ENCODE measurements around the gene CCDC68. TPM values are rescaled to one million over a fixed set of nuclear protein-coding genes. Genes with fewer than 3 reads are reported as not detected.
A peak's percentile ranks its signal among the peaks of the same experiment; 100 is the strongest.

Gene CCDC68
- total and polyA plus RNA-seq, 2 of the 13 experiments (the other 11 are each of a cell fraction or from before 2014, with no cell fraction given): 4.6 to 13.3 TPM

DNA sequence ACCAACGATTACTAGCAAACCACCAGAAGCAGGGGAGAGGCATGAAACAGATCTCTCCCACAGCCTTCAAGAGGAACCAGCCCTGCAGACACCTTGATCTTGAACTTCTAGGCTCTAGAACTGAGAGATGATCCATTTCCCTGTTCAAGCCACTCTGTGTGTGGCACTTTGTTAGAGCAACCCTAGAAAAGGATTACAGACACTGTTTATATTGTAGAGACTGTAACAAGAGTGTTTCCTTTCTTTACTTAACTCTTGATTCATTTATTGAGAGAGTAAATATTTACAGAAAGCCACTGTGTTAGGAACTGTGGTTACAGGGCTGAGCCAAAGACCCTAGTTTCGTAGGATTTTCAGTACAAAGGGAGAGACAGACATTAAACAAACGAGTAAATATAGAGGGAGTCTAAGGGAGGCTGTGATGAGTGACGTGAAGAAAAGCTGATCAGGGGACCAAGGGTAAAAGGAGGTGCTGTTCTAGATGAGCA lies 10.9 kb downstream of the CCDC68 start:
- in situ Hi-C loops (cut with HindIII; ENCODE audit: extremely low pct_ligation_motif_present, low pct_unique_long_range_greater_than_20kb): no loop called here
- Histone ChIP-seq H3K4me1 (ENCODE audit: insufficient read depth, low read length) (peaks cover 60% of the 10 kb centered on the region), H3K9me3 (ENCODE audit: low read length) (no peaks in the 10 kb centered on the region), H3K4me3 (replicated peaks in 1 of 3; ENCODE audit: insufficient read depth in 1 of 3, low read depth in 2 of 3, low read length in 3 of 3) (peak overlapping the region in 1 of 3 experiments; percentile 23; a peak in 1 of 6 replicates), H2AFZ (ENCODE audit: low read length) (no peak overlapping the region), H3K27me3 (ENCODE audit: control insufficient read depth in 1 of 2, insufficient read depth in 2 of 2, low read length in 2 of 2) (no peaks in the 10 kb centered on the region), H4K20me1 (ENCODE audit: insufficient read depth, low read length) (no peaks in the 10 kb centered on the region), H3K4me2 (ENCODE audit: low read depth, low read length) (peak overlapping the region; percentile 74), H3K79me2 (ENCODE audit: insufficient read depth, low read length) (peaks cover 2% of the 10 kb centered on the region), H3K36me3 (replicated peaks in 1 of 2; ENCODE audit: control insufficient read depth in 1 of 2, insufficient read depth in 2 of 2, low read length in 2 of 2) (no peaks in the 10 kb centered on the region), H3K9ac (ENCODE audit: insufficient read depth, low read depth, low read length) (peak overlapping the region; percentile 40), H3K27ac (ENCODE audit: extremely low read length, insufficient read depth, low read length) (peak overlapping the region; percentile 62)
- POLR2A ChIA-PET: no interaction called here
- intact Hi-C loops (cut with micrococcal nuclease; ENCODE audit: unreplicated experiment): loop anchor here (1.0 to 10.0 kb wide), 2 partner anchors 11 to 184 kb away; partner anchors contain the start of gene CCDC68
- 12% methylated on average over 4 of the region's 4 CpGs for WGBS (ENCODE audit: low lambda C conversion rate)
- CTCF ChIA-PET (ENCODE audit: low intra/inter-chr PET ratio, low total read pairs): no interaction called here
- no TSS peak for BruUV-seq (replicated peaks)
- ATAC-seq (peak; percentile 90), FAIRE-seq (peak; percentile 12), DNase-seq (ENCODE audit: low spot score) (peak; percentile 88)
- TF ChIP-seq FOXJ3 (CRISPR knock-in tag; IDR thresholded peaks at IDR 0.05; ENCODE audit: borderline replicate concordance) (peak; percentile 96), NFATC3 (CRISPR knock-in tag; IDR thresholded peaks at IDR 0.05) (no peak), FOXK1 (CRISPR knock-in tag; IDR thresholded peaks at IDR 0.05; ENCODE audit: borderline replicate concordance, low read depth) (peak; percentile 87), SOX5 (CRISPR knock-in tag; IDR thresholded peaks at IDR 0.05; ENCODE audit: borderline replicate concordance) (peak; percentile 93), ERF (CRISPR knock-in tag; IDR thresholded peaks at IDR 0.05) (peak; percentile 59; the same call in 1 of the 2 replicates), KLF13 (CRISPR knock-in tag; IDR thresholded peaks at IDR 0.05) (no peak), ZSCAN22 (CRISPR knock-in tag; IDR thresholded peaks at IDR 0.05) (peak; percentile 57; the same call in 1 of the 2 replicates), EP300 (IDR thresholded peaks at IDR 0.05; ENCODE audit: low read depth in 2 of 2, low read length in 2 of 2) (peak in 1 of 2 experiments; percentile 86; a peak in 2 of 4 replicates), EP300 (CRISPR knock-in tag; IDR thresholded peaks at IDR 0.05; ENCODE audit: borderline replicate concordance) (no peak; the same call in 1 of the 2 replicates), NR2F6 (IDR thresholded peaks at IDR 0.05) (peak; percentile 75), NR2F6 (CRISPR knock-in tag; IDR thresholded peaks at IDR 0.05) (peak; percentile 73)
- TF ChIP-seq, protein P1, sequence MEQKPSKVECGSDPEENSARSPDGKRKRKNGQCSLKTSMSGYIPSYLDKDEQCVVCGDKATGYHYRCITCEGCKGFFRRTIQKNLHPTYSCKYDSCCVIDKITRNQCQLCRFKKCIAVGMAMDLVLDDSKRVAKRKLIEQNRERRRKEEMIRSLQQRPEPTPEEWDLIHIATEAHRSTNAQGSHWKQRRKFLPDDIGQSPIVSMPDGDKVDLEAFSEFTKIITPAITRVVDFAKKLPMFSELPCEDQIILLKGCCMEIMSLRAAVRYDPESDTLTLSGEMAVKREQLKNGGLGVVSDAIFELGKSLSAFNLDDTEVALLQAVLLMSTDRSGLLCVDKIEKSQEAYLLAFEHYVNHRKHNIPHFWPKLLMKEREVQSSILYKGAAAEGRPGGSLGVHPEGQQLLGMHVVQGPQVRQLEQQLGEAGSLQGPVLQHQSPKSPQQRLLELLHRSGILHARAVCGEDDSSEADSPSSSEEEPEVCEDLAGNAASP (CRISPR knock-in tag; IDR thresholded peaks at IDR 0.05; ENCODE audit: borderline replicate concordance): peak; percentile 68; the same call in 1 of the 2 replicates
- TF ChIP-seq, protein P2, sequence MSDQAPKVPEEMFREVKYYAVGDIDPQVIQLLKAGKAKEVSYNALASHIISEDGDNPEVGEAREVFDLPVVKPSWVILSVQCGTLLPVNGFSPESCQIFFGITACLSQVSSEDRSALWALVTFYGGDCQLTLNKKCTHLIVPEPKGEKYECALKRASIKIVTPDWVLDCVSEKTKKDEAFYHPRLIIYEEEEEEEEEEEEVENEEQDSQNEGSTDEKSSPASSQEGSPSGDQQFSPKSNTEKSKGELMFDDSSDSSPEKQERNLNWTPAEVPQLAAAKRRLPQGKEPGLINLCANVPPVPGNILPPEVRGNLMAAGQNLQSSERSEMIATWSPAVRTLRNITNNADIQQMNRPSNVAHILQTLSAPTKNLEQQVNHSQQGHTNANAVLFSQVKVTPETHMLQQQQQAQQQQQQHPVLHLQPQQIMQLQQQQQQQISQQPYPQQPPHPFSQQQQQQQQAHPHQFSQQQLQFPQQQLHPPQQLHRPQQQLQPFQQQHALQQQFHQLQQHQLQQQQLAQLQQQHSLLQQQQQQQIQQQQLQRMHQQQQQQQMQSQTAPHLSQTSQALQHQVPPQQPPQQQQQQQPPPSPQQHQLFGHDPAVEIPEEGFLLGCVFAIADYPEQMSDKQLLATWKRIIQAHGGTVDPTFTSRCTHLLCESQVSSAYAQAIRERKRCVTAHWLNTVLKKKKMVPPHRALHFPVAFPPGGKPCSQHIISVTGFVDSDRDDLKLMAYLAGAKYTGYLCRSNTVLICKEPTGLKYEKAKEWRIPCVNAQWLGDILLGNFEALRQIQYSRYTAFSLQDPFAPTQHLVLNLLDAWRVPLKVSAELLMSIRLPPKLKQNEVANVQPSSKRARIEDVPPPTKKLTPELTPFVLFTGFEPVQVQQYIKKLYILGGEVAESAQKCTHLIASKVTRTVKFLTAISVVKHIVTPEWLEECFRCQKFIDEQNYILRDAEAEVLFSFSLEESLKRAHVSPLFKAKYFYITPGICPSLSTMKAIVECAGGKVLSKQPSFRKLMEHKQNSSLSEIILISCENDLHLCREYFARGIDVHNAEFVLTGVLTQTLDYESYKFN (CRISPR knock-in tag; conservative IDR thresholded peaks at IDR 0.05): peak; percentile 90
- TF ChIP-seq, protein P3, sequence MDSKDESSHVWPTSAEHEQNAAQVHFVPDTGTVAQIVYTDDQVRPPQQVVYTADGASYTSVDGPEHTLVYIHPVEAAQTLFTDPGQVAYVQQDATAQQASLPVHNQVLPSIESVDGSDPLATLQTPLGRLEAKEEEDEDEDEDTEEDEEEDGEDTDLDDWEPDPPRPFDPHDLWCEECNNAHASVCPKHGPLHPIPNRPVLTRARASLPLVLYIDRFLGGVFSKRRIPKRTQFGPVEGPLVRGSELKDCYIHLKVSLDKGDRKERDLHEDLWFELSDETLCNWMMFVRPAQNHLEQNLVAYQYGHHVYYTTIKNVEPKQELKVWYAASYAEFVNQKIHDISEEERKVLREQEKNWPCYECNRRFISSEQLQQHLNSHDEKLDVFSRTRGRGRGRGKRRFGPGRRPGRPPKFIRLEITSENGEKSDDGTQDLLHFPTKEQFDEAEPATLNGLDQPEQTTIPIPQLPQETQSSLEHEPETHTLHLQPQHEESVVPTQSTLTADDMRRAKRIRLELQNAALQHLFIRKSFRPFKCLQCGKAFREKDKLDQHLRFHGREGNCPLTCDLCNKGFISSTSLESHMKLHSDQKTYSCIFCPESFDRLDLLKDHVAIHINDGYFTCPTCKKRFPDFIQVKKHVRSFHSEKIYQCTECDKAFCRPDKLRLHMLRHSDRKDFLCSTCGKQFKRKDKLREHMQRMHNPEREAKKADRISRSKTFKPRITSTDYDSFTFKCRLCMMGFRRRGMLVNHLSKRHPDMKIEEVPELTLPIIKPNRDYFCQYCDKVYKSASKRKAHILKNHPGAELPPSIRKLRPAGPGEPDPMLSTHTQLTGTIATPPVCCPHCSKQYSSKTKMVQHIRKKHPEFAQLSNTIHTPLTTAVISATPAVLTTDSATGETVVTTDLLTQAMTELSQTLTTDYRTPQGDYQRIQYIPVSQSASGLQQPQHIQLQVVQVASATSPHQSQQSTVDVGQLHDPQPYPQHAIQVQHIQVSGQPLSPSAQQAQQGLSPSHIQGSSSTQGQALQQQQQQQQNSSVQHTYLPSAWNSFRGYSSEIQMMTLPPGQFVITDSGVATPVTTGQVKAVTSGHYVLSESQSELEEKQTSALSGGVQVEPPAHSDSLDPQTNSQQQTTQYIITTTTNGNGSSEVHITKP (CRISPR knock-in tag; IDR thresholded peaks at IDR 0.05; ENCODE audit: low read depth): peak; percentile 41; the same call in 1 of the 2 replicates
- TF ChIP-seq, protein P4, sequence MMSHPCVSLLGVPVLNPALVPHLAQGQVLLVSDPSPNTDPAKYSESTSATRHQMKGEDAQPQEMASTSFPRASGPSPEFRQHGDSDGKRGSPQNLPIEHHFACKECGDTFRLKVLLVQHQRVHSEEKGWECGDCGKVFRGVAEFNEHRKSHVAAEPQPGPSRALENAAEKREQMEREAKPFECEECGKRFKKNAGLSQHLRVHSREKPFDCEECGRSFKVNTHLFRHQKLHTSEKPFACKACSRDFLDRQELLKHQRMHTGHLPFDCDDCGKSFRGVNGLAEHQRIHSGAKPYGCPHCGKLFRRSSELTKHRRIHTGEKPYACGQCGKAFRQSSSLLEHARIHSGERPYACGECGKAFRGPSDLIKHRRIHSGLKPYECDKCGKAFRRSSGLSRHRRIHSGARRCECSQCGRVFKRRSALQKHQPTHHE (CRISPR knock-in tag; IDR thresholded peaks at IDR 0.05; ENCODE audit: borderline replicate concordance): no peak

Data from HepG2 (cell line).